Neuronal stem cell (in vitro differentiated cells): ENCODE measurements around the gene RASSF5.

Source experiments
- DNase-seq: peaks from one replicate; pipeline ENCODE4 v3.0.0-alpha.2; 2013; ENCODE audit warnings: low spot score
- H2AFZ ChIP-seq: one replicate; pipeline ENCODE4 v1.6.1; 2013; ENCODE audit warnings: mild to moderate bottlenecking, low read length, inconsistent platforms
- H2AK5ac ChIP-seq: 2 replicates; pipeline ENCODE4 v1.6.1; 2013; ENCODE audit warnings: low read depth, mild to moderate bottlenecking, inconsistent platforms, low read length, moderate library complexity, mixed read lengths
- H2BK120ac ChIP-seq: 2 replicates; pipeline ENCODE4 v1.6.1; 2013; ENCODE audit warnings: low read depth, mild to moderate bottlenecking, inconsistent platforms, low read length, moderate library complexity, mixed read lengths
- H2BK12ac ChIP-seq: one replicate; pipeline ENCODE4 v1.6.1; 2013; ENCODE audit warnings: low read length, inconsistent platforms
- H2BK15ac ChIP-seq: 2 replicates; pipeline ENCODE4 v1.6.1; 2013; ENCODE audit warnings: mild to moderate bottlenecking, low read length, inconsistent platforms, mixed read lengths
- H2BK5ac ChIP-seq: one replicate; pipeline ENCODE4 v1.6.1; 2013; ENCODE audit warnings: inconsistent platforms, mild to moderate bottlenecking, low read length, moderate library complexity
- H3K14ac ChIP-seq: one replicate; pipeline ENCODE4 v1.6.1; 2013; ENCODE audit warnings: low read length, inconsistent platforms
- H3K18ac ChIP-seq: 2 replicates; pipeline ENCODE4 v1.6.1; 2013; ENCODE audit warnings: low read length, inconsistent platforms
- H3K23ac ChIP-seq: 2 replicates; pipeline ENCODE4 v1.6.1; 2013; ENCODE audit warnings: low read depth, mild to moderate bottlenecking, mixed read lengths, low read length, inconsistent platforms; ENCODE audit not compliant: poor library complexity
- H3K27ac ChIP-seq: replicated peaks from 3 replicates; pipeline ENCODE4 v1.5.1; 2013; ENCODE audit warnings: low read length, inconsistent platforms
- H3K27me3 ChIP-seq, 3 experiments: 2 replicates each; pipeline ENCODE4 v1.6.1; 2013; ENCODE audit warnings: low read length in 3 of 3, mild to moderate bottlenecking in 2 of 3, inconsistent platforms in 1 of 3, low read depth in 1 of 3, mixed read lengths in 1 of 3, moderate library complexity in 1 of 3; ENCODE audit not compliant: control insufficient read depth in 3 of 3, insufficient read depth in 3 of 3
- H3K36me3 ChIP-seq, 2 donors: replicated peaks in 1 of 2; 2 replicates each; pipeline ENCODE4 v1.6.1; 2013; ENCODE audit warnings: low read length in 2 of 2; ENCODE audit not compliant: control insufficient read depth in 2 of 2, insufficient read depth in 2 of 2
- H3K4ac ChIP-seq: 2 replicates; pipeline ENCODE4 v1.6.1; 2013; ENCODE audit warnings: inconsistent platforms, mild to moderate bottlenecking, low read length, moderate library complexity
- H3K4me1 ChIP-seq, 2 donors: 1 replicate in 1 of 2; 2 replicates in 1 of 2; pipeline ENCODE4 v1.6.1; 2013; ENCODE audit warnings: low read length in 2 of 2, low read depth in 1 of 2; ENCODE audit not compliant: control insufficient read depth in 2 of 2, insufficient read depth in 1 of 2
- H3K4me2 ChIP-seq: one replicate; pipeline ENCODE4 v1.6.1; 2013; ENCODE audit warnings: mild to moderate bottlenecking, low read length, inconsistent platforms; ENCODE audit not compliant: insufficient read depth, poor library complexity, severe bottlenecking
- H3K4me3 ChIP-seq, 2 donors: 2 replicates each; pipeline ENCODE4 v1.5.1; 2013; ENCODE audit warnings: low read length in 2 of 2, mild to moderate bottlenecking in 2 of 2, inconsistent platforms in 1 of 2, moderate library complexity in 1 of 2
- H3K79me1 ChIP-seq: one replicate; pipeline ENCODE4 v1.6.1; 2013; ENCODE audit warnings: low read depth, mild to moderate bottlenecking, inconsistent platforms, low read length, moderate library complexity
- H3K9ac ChIP-seq: one replicate; pipeline ENCODE4 v1.6.1; 2013; ENCODE audit warnings: mild to moderate bottlenecking, low read depth, low read length, inconsistent platforms; ENCODE audit not compliant: poor library complexity
- H3K9me3 ChIP-seq, 2 donors: replicated peaks in 1 of 2; 2 replicates each; pipeline versions ENCODE3 to v1.6.1; 2013; ENCODE audit warnings: low read length in 2 of 2, mild to moderate bottlenecking in 2 of 2, inconsistent platforms in 1 of 2, low read depth in 1 of 2, mixed read lengths in 1 of 2, moderate library complexity in 1 of 2; ENCODE audit not compliant: control insufficient read depth in 2 of 2, insufficient read depth in 1 of 2
- H4K8ac ChIP-seq: one replicate; pipeline ENCODE4 v1.6.1; 2013; ENCODE audit warnings: low read depth, mild to moderate bottlenecking, inconsistent platforms, low read length, moderate library complexity
- H4K91ac ChIP-seq: one replicate; pipeline ENCODE4 v1.6.1; 2013; ENCODE audit warnings: low read length, low read depth, mild to moderate bottlenecking, inconsistent platforms; ENCODE audit not compliant: poor library complexity
- WGBS, 2 donors: extraction: QIAGEN DNeasy Blood & Tissue Kit; methylation state at CpG; one replicate each; pipeline ENCODE4 v1.1.7; 2013; ENCODE audit warnings: missing lambda C conversion rate in 2 of 2, mixed read lengths in 1 of 2; ENCODE audit not compliant: insufficient read length in 2 of 2, insufficient replicate concordance in 1 of 2; ENCODE audit errors: extremely low coverage in 2 of 2; 5-methylcytosine and 5-hydroxymethylcytosine counted together

RASSF5 gene

GRCh38 chr1:206547104-206547503 is 39.8 kb downstream of the RASSF5 start:
- H2AFZ ChIP-seq = no peak overlapping the region
- H3K36me3 ChIP-seq = no peaks in the 10 kb centered on the region
- H3K9ac ChIP-seq = no peak overlapping the region
- no peak overlapping the region for H3K4me2 ChIP-seq
- no CpG with 5 or more reads among the region's 7 CpGs for WGBS, 2 donors
- no peak overlapping the region for H2BK12ac ChIP-seq
- H4K8ac ChIP-seq = no peak overlapping the region
- H2BK15ac ChIP-seq = no peak overlapping the region
- H3K27me3 ChIP-seq = peaks cover 0 to 31% (median 0%) of the 10 kb centered on the region in 3 experiments
- no peak overlapping the region for H3K4me3 ChIP-seq
- no peak for DNase-seq
- no peak overlapping the region for H3K18ac ChIP-seq
- H2AK5ac ChIP-seq = no peak overlapping the region
- peaks cover 2 to 4% of the 10 kb centered on the region in 2 donors for H3K4me1 ChIP-seq
- H2BK120ac ChIP-seq = no peak overlapping the region
- no peak overlapping the region for H3K27ac ChIP-seq
- no peak overlapping the region for H3K23ac ChIP-seq
- H4K91ac ChIP-seq = no peak overlapping the region
- H3K4ac ChIP-seq = no peak overlapping the region
- peaks cover 0 to 3% of the 10 kb centered on the region in 2 donors for H3K9me3 ChIP-seq
- no peak overlapping the region for H3K14ac ChIP-seq
- H3K79me1 ChIP-seq = no peaks in the 10 kb centered on the region
- no peak overlapping the region for H2BK5ac ChIP-seq

DNA sequence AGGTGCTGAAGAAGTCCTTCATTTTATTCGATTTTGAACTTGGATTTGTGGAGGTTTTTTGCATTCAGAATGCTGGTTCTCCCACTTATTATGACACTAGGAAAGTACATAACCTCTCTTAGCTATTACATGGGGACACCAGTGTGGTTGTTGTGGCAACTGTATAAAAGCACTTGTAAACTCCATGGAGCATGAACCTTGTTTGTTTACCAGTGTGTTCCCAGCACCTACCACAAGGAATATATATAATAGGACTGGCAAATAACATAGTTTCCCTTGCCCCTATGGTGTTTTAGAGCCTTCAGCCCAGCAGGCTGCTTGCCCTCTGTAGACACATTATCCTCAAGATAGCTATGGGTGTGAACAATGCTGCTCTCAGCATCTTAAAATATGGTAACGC is 43.1 kb downstream of the RASSF5 start:
- Histone ChIP-seq H4K91ac (no peak overlapping the region), H3K4me1 (peaks cover 0 to 2% of the 10 kb centered on the region in 2 donors), H3K4me3 (no peak overlapping the region), H3K23ac (no peak overlapping the region), H2BK15ac (no peak overlapping the region), H3K27me3 (peaks cover 0 to 55% (median 0%) of the 10 kb centered on the region in 3 experiments), H3K9me3 (no peaks in the 10 kb centered on the region), H3K36me3 (no peaks in the 10 kb centered on the region), H3K27ac (no peak overlapping the region), H3K9ac (no peak overlapping the region), H3K18ac (no peak overlapping the region), H3K4me2 (no peak overlapping the region), H3K4ac (no peak overlapping the region), H2BK120ac (no peak overlapping the region), H2AFZ (no peak overlapping the region), H3K79me1 (no peaks in the 10 kb centered on the region), H2AK5ac (no peak overlapping the region), H2BK12ac (no peak overlapping the region), H3K14ac (no peak overlapping the region), H2BK5ac (no peak overlapping the region), H4K8ac (no peak overlapping the region)
- no CpG with 5 or more reads among the region's 2 CpGs for WGBS, 2 donors
- DNase-seq = no peak

DNA sequence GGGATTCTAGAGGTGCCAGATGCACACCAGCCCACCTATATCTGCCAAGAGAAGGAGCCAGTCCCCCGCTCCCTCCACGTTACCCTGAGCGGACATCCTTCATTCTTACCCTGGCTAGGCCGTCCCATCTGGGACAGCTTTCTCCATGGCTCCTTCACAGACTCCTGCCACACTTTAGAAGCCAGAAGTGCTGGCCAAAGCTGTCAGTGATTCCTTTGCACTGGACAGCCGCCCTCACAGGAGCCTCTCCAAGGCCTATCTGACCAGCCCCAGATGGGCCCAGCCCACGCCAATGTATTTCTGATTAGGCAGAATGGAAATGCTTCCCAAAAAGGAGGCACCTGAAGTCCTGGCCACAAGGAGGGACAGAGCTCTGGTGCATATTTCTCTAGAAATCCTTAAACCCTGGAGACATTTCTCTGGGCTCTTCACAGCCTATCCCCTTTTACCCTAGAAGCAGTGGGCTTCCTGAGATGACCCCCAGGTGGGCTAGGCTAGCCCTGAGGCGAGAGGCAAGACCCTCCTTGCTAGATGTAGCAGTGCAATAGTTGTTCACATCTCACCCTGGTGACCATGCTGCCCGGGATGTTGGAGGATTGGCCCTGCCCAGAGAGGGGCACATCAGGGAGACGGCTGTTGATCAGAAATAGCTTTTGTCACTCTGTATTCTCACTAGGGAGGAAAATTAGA is 44.1 kb downstream of the RASSF5 start:
- Histone ChIP-seq H3K27me3 (peaks cover 0 to 65% (median 0%) of the 10 kb centered on the region in 3 experiments), H4K8ac (no peak overlapping the region), H3K9ac (no peak overlapping the region), H3K27ac (no peak overlapping the region), H2AK5ac (peak overlapping the region; percentile 18), H2BK12ac (no peak overlapping the region), H3K14ac (no peak overlapping the region), H3K4me2 (no peak overlapping the region), H3K18ac (no peak overlapping the region), H3K4me1 (peaks cover 0 to 5% of the 10 kb centered on the region in 2 donors), H3K4ac (no peak overlapping the region), H4K91ac (no peak overlapping the region), H2AFZ (no peak overlapping the region), H2BK120ac (no peak overlapping the region), H3K36me3 (no peaks in the 10 kb centered on the region), H2BK15ac (peak overlapping the region; percentile 20), H3K9me3 (no peaks in the 10 kb centered on the region), H3K4me3 (no peak overlapping the region), H3K23ac (no peak overlapping the region), H3K79me1 (no peaks in the 10 kb centered on the region), H2BK5ac (no peak overlapping the region)
- no CpG with 5 or more reads among the region's 9 CpGs for WGBS, 2 donors
- no peak for DNase-seq

DNA sequence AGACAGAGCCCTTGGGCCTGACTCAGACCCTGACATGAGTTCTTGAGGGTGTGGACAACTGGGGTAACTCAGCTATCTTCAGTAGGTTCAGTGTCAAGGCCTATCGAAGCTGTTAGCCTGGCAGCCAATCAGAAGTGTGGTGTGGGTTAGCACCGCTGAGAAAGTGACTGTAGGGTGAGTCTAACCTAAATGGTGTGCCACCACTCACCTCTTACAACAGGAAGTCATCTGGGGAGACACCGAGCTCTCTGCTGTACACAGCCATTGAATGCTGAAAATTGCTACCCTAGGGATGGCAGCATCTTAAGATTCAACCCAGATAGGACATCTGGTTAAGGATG is 44.6 kb downstream of the RASSF5 start:
- no peak overlapping the region for H3K27ac ChIP-seq
- peak overlapping the region; percentile 20 for H2BK15ac ChIP-seq
- peaks cover 0 to 6% of the 10 kb centered on the region in 2 donors for H3K4me1 ChIP-seq
- no peak for DNase-seq
- H3K4me2 ChIP-seq = no peak overlapping the region
- no peak overlapping the region for H3K23ac ChIP-seq
- H4K8ac ChIP-seq = no peak overlapping the region
- H3K4me3 ChIP-seq = no peak overlapping the region
- no peak overlapping the region for H2AK5ac ChIP-seq
- H2AFZ ChIP-seq = no peak overlapping the region
- no peaks in the 10 kb centered on the region for H3K36me3 ChIP-seq
- no CpG with 5 or more reads among the region's 3 CpGs for WGBS, 2 donors
- no peak overlapping the region for H2BK120ac ChIP-seq
- H3K14ac ChIP-seq = no peak overlapping the region
- no peak overlapping the region for H3K9ac ChIP-seq
- no peak overlapping the region for H2BK5ac ChIP-seq
- H3K9me3 ChIP-seq = no peaks in the 10 kb centered on the region
- H2BK12ac ChIP-seq = no peak overlapping the region
- no peak overlapping the region for H4K91ac ChIP-seq
- no peak overlapping the region for H3K4ac ChIP-seq
- no peaks in the 10 kb centered on the region for H3K79me1 ChIP-seq
- H3K18ac ChIP-seq = no peak overlapping the region
- H3K27me3 ChIP-seq = peaks cover 0 to 69% (median 0%) of the 10 kb centered on the region in 3 experiments
